ENCODE measurements around the gene ZNF441.
A peak's percentile ranks its signal among the peaks of the same experiment; 100 is the strongest.

DNA sequence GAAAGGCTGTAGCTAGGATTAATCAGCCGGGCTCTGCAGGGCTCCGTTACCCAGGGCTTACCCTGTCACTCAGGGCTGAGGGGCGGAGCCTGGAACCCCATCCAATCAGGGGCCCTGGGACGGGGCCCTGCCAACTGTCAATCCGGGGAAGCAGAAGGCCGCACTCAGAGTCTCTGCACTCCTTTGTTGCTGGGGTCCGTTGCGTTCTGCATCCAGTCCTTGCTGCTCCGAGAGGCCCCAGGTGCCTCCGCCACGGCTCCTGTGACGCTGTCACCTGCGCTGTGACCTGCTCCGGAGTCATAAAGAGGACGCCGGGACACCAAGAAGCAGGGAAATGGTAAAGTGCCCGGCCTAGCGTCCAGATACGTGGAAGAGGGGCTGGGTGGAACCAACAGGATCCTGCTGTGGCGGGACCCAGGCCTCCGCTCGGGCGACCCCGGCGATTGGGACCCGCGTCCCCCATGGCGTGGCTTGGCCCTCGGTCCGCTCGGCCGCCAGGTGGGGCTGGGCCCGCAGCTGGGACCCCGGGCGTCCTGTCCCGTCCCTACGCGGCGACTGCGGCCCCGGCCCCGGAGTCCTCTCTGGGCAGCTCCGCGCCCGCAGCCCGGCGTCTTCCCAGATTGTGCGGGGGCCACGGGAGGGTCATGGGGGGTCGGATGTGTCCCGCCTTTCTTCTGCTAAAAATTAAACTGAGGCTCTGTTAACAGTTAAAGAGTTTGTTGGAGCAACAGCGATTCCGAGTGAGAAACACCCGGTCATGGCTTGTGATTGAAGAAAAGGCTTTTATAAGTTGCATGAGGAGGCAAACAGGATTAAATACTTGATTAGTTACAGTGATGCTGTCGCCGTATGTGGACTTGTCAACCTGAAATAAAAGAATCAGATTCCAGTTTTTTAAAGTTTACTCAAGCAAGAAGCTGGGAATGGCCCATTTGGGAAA, 31.9 kb downstream of the ZNF441 start, which contains the start of gene ZNF491:
- TF ChIP-seq CTCF (IDR thresholded peaks at IDR 0.05; ENCODE audit: low read depth, low read length) (0 out of 2 replicates have a peak, but pooled peaks have one; percentile 4), EZH2phosphoT487 (IDR thresholded peaks at IDR 0.05; ENCODE audit: low read depth) (no peak)
